Measurements from ENCODE around the gene EPB42.

The EPB42 gene

GRCh38 chr15:43220991-43221403 is at the start of gene EPB42:
Gene EPB42, minus strand, starts transcription at chr15:43221018. Its CDS starts 193 bp downstream, at chr15:43220825.
- H3K4me3 ChIP-seq (ENCODE audit: low read depth, low read length) = no peak within 1 kb of the TSS

- H3K4me3 ChIP-seq (ENCODE audit: low read depth, low read length) = no peak overlapping the region
Observed at GRCh38 chr15:43270113-43270665, 49.4 kb upstream of the EPB42 start.

GRCh38 chr15:43268111-43269105 is 47.6 kb upstream of the EPB42 start:
- no peak overlapping the region for H3K4me3 ChIP-seq (ENCODE audit: low read depth, low read length)

GRCh38 chr15:43267439-43267838 is 46.6 kb upstream of the EPB42 start:
- H3K4me3 ChIP-seq (ENCODE audit: low read depth, low read length) = no peak overlapping the region

GRCh38 chr15:43266834-43267233 is 46.0 kb upstream of the EPB42 start, which contains the start of gene TGM5:
Gene TGM5, minus strand, starts transcription at chr15:43266928. Its CDS starts 79 bp downstream, at chr15:43266849.
- no peak within 1 kb of the TSS for H3K4me3 ChIP-seq (ENCODE audit: low read depth, low read length)

GRCh38 chr15:43266386-43266785 is 45.6 kb upstream of the EPB42 start:
- H3K4me3 ChIP-seq (ENCODE audit: low read depth, low read length) = no peak overlapping the region

GRCh38 chr15:43260011-43260615 is 39.3 kb upstream of the EPB42 start:
- no peak overlapping the region for H3K4me3 ChIP-seq (ENCODE audit: low read depth, low read length)

- no peak overlapping the region for H3K4me3 ChIP-seq (ENCODE audit: low read depth, low read length)
Observed at GRCh38 chr15:43258781-43259180, 38.0 kb upstream of the EPB42 start.

- H3K4me3 ChIP-seq (ENCODE audit: low read depth, low read length) = no peak overlapping the region
Observed at GRCh38 chr15:43256341-43256740, 35.5 kb upstream of the EPB42 start.

GRCh38 chr15:43255376-43255775 is 34.6 kb upstream of the EPB42 start:
- no peak overlapping the region for H3K4me3 ChIP-seq (ENCODE audit: low read depth, low read length)

GRCh38 chr15:43253431-43254403 is 32.9 kb upstream of the EPB42 start:
- no peak overlapping the region for H3K4me3 ChIP-seq (ENCODE audit: low read depth, low read length)

GRCh38 chr15:43251871-43252250 is 31.0 kb upstream of the EPB42 start:
- H3K4me3 ChIP-seq (ENCODE audit: low read depth, low read length) = no peak overlapping the region

GRCh38 chr15:43251185-43251870 is 30.5 kb upstream of the EPB42 start:
- H3K4me3 ChIP-seq (ENCODE audit: low read depth, low read length) = no peak overlapping the region

- H3K4me3 ChIP-seq (ENCODE audit: low read depth, low read length) = no peak overlapping the region
Observed at GRCh38 chr15:43250785-43251184, 30.0 kb upstream of the EPB42 start.

- H3K4me3 ChIP-seq (ENCODE audit: low read depth, low read length) = no peak overlapping the region
Observed at GRCh38 chr15:43249699-43250203, 28.9 kb upstream of the EPB42 start.

- no peak overlapping the region for H3K4me3 ChIP-seq (ENCODE audit: low read depth, low read length)
Observed at GRCh38 chr15:43249236-43249635, 28.4 kb upstream of the EPB42 start.

GRCh38 chr15:43246261-43246774 is 25.5 kb upstream of the EPB42 start:
- H3K4me3 ChIP-seq (ENCODE audit: low read depth, low read length) = no peak overlapping the region

- no peak overlapping the region for H3K4me3 ChIP-seq (ENCODE audit: low read depth, low read length)
Observed at GRCh38 chr15:43244092-43244491, 23.3 kb upstream of the EPB42 start.

- no peak overlapping the region for H3K4me3 ChIP-seq (ENCODE audit: low read depth, low read length)
Observed at GRCh38 chr15:43243020-43243645, 22.3 kb upstream of the EPB42 start.
